ENCODE data around the gene CENPU.
A peak's percentile ranks its signal among the peaks of the same experiment; 100 is the strongest.
"Not testable (repeated sequence)": the region's sequence is repeated elsewhere in the genome, so short reads cannot be mapped to it uniquely, and the experiment has no call there.

CENPU gene, protein sequence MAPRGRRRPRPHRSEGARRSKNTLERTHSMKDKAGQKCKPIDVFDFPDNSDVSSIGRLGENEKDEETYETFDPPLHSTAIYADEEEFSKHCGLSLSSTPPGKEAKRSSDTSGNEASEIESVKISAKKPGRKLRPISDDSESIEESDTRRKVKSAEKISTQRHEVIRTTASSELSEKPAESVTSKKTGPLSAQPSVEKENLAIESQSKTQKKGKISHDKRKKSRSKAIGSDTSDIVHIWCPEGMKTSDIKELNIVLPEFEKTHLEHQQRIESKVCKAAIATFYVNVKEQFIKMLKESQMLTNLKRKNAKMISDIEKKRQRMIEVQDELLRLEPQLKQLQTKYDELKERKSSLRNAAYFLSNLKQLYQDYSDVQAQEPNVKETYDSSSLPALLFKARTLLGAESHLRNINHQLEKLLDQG

GRCh38 chr4:184733654-184734524 is at the start of gene CENPU:
CENPU (minus strand) TSS chr4:184734096; CDS start chr4:184734062, 34 bp downstream.
- DNase-seq = peak; percentile 100

- no peak for DNase-seq
Measured at GRCh38 chr4:184782731-184783373, 49.0 kb upstream of the CENPU start.

GRCh38 chr4:184779160-184779559 is 45.3 kb upstream of the CENPU start:
- DNase-seq = not testable (repeated sequence)

GRCh38 chr4:184778325-184778724 is 44.4 kb upstream of the CENPU start:
- no peak for DNase-seq

DNA sequence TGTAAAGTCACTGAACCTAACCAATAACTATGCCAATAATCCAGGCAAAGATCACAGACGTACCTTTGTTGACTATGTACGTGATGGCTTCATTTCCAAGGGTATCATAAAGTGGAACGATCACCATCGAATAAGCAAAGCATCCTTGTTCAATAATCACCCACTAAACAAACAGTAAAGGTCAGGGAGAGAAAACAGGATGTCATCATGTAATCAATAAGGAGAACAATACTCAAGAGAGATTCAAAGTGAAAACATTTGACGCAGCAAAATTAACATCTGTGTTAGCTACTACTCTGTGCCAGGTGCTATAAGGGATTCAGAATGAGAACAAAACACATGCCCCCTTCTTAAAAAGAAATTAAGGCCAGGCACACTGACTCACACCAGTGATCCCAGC is 42.9 kb upstream of the CENPU start:
- no peak for DNase-seq

GRCh38 chr4:184775854-184776555 is 42.1 kb upstream of the CENPU start:
- no peak for DNase-seq

- no peak for DNase-seq
Measured at GRCh38 chr4:184774152-184774551, 40.3 kb upstream of the CENPU start.

DNA sequence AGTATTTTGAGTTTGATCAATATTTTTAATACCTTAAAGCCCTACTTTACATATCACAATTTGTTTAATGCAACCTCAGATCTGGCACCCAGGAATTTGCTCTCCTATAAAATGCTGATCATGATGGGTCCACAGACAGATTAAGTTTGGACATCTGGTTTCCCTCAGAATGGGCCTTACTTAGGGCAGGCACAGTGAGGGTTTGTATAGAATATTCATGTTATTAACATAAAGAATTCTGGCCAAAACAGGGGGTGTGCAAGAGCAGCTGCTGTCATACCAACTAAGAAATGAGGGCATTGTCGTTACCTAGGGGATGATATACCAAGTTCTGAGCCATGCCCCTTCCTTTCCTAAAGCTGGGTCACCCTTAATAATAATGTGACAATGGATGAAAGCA is 37.5 kb upstream of the CENPU start:
- no peak for DNase-seq

DNA sequence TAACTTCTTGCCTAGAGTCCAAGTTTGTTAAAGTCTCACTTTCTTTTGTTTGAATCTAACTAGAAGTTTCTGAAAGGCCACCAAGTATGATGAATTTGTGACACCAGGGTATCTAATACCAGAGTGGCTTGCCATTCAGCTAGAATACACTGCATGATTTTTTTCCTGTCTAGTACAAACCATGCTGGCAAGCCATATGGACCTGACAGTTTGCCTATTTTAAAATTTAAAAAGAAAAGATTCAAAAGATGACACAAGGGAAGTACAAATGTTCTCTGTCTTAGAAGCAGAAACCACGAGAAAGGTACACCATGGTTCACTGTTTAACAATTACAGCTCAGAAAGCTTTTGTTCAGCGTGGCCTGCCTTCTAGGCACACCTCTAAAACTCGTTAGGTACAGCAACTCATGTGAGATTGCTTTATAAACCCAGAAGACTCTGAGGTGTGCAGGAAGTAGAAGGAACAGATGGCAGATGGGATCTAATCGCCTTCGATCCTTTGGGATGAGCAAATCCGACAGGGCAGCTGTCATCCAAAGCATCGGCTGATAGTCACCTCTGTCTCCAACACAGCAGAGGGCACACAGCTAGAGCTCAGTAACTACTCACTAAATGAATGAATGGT is 35.4 kb upstream of the CENPU start:
- no peak for DNase-seq

DNA sequence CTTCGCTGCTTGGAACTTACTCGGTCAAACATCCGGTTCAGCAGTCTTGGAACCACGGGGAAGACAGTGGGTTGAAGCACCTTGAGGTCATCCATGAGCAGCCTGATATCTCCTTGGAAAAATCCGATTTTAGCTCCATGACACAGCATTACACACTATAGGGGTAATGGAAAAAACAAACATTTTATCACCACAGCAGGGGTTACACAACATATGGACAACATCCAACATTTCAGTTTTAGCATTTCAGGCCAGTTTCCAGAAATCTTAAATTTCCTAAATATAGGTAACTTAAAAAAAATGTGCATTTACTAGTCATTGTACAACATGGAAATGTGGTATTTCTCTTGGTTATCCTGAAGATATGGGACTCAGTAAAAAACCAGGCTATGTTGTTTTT is 34.4 kb upstream of the CENPU start:
- DNase-seq = no peak

- no peak for DNase-seq
Measured at GRCh38 chr4:184766446-184766845, 32.5 kb upstream of the CENPU start.

DNA sequence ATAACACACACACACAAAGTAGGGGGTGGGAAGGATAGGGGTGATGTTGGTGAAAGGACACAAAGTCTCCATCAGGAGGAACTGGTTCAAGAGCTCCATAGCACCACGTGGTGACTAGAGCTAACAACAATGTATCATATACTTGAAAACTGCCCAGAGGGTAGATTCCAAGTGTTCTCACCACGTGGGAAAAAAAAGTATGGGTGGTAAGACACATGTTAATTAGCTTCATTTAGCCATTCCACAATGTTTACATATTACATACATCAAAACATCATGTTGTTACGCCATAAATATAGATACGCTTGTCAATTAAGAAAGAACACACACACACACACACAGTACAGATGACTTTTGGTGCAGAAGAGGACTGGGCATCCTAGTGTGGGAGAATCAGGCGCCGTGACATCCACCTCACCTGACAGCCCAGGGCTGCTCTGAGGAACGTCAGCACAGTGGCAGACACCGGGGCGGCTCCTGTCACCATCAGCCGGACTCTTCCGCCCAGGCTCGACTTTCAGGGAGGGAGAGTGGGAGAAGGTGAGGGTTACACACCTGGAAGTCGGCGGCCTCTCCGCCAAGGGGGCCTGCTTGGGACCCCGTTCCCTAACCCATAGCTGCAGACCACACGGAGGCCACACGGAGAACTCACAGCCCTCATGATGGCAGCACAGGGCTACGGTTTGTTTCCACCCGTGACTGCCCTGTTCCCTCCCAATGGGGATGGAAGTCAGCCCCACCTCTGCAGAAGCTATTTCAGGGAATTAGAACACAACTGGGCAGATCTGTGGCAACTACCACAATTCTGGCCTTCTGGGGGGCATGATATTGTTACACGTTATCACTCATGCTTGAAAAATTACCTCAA is 31.8 kb upstream of the CENPU start:
- DNase-seq = no peak

- DNase-seq = no peak
Measured at GRCh38 chr4:184764601-184765000, 30.7 kb upstream of the CENPU start.

GRCh38 chr4:184763150-184763780 is 29.4 kb upstream of the CENPU start:
- DNase-seq = no peak

DNA sequence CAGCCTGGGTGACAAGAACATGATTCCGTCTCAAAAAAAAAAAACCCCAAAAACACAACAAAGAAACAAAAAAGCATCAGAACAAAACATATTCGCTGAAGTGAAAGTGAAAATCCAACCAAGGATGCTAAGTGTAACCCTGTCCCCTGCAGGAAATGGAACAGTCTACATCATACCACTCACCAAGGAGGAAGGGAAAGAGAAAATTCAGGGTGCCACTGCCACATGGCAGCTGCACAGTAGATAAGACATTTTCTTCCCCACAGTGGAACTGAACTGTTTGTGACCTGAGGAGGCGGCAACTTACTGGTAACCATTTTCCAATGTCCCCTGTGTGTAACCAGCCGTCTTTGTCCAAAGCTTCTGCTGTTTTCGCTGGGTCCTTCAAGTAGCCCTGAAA is 28.2 kb upstream of the CENPU start:
- DNase-seq = peak; percentile 49

DNA sequence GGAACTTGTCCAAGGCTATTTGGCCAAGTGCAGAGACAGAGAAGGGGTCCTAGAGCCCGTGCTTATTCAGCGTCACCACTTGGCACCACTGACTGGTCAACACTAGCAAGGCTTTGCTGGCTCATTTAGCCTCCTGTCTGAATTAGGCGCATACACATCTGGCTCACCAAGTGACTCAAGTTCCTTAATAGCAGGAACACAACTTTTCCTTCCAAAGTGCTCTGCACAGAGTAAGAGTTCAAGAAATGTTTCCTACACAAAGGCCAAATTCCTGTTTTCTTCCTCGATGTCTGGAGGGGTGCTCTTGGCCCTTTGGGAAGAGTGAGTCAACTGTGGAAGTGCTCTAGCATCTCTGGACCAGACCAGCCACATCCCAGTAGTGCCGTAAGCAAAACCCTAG is 26.8 kb upstream of the CENPU start:
- no peak for DNase-seq

DNA sequence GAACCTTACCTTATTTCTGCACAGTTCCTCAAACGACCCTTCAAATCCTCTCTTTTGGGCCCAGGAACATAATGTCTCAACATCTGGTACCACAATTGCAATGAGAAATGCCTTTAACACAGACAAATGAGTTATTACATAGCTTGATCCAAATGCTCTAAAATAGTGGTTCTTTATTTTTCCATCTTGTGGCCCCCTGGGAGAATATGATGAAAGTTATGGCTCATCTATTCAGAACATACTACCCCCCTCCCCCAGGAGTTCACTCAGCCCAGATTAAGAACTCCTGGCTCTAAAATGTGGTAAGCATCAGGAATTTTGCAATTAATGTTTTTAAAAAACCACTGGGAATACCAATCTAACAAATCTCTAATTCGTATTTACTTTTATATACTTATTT is 23.9 kb upstream of the CENPU start:
- no peak for DNase-seq

DNA sequence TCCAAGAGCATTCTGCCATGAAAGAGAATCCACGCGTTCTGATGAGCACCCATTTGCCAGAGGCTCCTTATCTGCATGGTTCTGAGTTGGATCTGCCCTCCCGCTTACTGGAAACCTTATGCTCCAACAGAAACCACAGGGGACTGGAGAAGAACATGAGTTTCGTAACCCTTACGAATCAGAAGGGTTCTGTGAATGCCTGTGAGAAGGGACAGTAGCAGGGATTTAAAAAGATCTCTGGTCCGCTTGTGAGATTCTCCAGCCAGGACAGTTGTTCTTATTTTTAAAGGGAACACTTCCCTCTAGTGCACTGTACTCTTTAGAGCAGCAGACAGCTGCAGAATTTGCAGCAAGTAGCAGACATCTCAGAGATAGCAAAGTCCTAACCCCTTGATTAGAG is 22.5 kb upstream of the CENPU start:
- DNase-seq = peak; percentile 87

- DNase-seq = no peak
Measured at GRCh38 chr4:184755278-184755677, 21.4 kb upstream of the CENPU start.

- no peak for DNase-seq
Measured at GRCh38 chr4:184752496-184753275, 18.8 kb upstream of the CENPU start.
